ENCODE measurements around the gene CFAP61. TPM values are rescaled to one million over a fixed set of nuclear protein-coding genes. Genes with fewer than 3 reads are reported as not detected.

Gene CFAP61
- total and polyA plus RNA-seq, 9 of the 15 experiments (the other 6 are each of a cell fraction or from before 2014, with no cell fraction given), result 0.11 TPM; not detected in 8

DNA sequence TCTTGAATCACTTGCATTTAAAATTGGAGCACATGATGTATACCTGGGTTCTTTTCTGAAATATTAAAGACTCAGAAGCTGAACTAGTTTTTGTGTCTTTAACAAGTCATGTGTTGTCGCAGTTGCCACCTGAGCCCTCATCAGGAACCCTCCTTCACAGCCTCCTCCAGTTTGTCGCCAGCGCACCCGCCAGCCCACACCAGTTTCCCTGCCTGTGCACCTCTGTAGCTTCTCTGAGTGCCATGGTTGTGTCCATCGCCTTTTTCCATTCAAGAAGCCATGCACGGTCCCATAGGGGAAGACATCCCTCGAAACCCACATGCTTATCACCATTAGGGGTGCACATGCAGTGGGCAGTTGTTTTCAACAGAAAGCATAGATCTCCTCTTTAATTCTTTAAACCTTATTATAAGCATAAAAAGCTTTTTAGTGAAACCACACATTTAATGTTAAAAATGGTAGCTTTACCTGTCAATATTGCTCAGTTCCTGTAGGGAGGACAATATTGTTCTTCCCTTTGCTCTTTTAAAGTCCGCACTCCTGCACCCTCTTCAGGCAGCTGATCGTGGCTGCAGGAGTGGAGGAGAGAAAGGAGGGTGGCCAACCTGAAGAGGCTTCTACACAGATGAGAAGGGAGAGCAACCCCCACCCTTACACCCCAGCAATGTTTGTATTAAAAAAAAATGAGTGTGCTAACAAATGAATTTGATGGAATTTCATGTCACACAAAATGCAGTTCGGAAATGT lies 121.9 kb downstream of the CFAP61 start (continued):
- TF ChIP-seq, protein P1, sequence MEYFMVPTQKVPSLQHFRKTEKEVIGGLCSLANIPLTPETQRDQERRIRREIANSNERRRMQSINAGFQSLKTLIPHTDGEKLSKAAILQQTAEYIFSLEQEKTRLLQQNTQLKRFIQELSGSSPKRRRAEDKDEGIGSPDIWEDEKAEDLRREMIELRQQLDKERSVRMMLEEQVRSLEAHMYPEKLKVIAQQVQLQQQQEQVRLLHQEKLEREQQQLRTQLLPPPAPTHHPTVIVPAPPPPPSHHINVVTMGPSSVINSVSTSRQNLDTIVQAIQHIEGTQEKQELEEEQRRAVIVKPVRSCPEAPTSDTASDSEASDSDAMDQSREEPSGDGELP (CRISPR knock-in tag; IDR thresholded peaks at IDR 0.05; ENCODE audit: borderline replicate concordance), result no peak
- TF ChIP-seq, protein P2, sequence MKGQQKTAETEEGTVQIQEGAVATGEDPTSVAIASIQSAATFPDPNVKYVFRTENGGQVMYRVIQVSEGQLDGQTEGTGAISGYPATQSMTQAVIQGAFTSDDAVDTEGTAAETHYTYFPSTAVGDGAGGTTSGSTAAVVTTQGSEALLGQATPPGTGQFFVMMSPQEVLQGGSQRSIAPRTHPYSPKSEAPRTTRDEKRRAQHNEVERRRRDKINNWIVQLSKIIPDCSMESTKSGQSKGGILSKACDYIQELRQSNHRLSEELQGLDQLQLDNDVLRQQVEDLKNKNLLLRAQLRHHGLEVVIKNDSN (CRISPR knock-in tag; IDR thresholded peaks at IDR 0.05), result no peak

DNA sequence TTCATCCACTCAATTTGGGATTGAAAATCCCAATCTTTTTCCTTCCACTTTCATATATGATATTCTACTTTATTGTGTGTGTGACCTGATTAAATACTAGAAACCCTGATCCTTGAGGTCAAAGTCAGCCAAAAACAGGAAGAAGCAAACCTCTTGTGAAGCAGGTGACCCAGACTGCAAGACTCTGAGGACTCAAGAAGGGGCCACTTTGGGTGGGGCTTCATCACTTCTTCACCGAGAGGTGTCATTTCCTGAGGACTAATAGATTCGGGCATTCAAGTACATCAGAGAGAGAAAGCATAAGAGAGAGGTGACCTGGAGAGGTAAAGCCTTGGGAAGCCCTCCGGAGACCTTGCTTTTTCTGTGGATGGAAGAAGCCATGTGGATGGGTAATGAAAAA lies 129.0 kb downstream of the CFAP61 start:
- intact Hi-C loops (cut with micrococcal nuclease) (no loop called here), in situ Hi-C loops (cut with MboI) (no loop called here)
- WGBS (ENCODE audit: insufficient coverage, low coverage, missing lambda C conversion rate), result 0% methylated on average over 3 of the region's 3 CpGs
- Histone ChIP-seq H3K4me3 (no peak overlapping the region), H4K20me1 (replicated peaks; ENCODE audit: control insufficient read depth, insufficient read depth, low read length) (no peaks in the 10 kb centered on the region), H3K27me3 (ENCODE audit: control insufficient read depth in 2 of 2, insufficient read depth in 2 of 2, low read length in 2 of 2) (no peaks in the 10 kb centered on the region), H3K4me2 (ENCODE audit: insufficient read depth, low read length) (no peak overlapping the region), H3K9me3 (replicated peaks; ENCODE audit: control insufficient read depth, insufficient read depth, low read depth, low read length) (no peaks in the 10 kb centered on the region), H3K9ac (ENCODE audit: insufficient read depth in 1 of 2, low read depth in 2 of 2, low read length in 2 of 2) (no peak overlapping the region), H3K4me1 (replicated peaks in 1 of 2; ENCODE audit: control insufficient read depth in 2 of 2, insufficient read depth in 2 of 2, low read length in 2 of 2) (no peaks in the 10 kb centered on the region), H3K36me3 (ENCODE audit: control insufficient read depth, insufficient read depth, low read length) (no peaks in the 10 kb centered on the region), H3K79me2 (ENCODE audit: control insufficient read depth, insufficient read depth, low read length) (no peaks in the 10 kb centered on the region), H3K27ac (ENCODE audit: extremely low read depth, low read depth, low read length) (no peak overlapping the region), H2AFZ (ENCODE audit: low read depth, low read length) (no peak overlapping the region), H3K9me1 (ENCODE audit: control insufficient read depth, insufficient read depth, low read length) (no peaks in the 10 kb centered on the region)
- ATAC-seq (no peak), FAIRE-seq (no peak), DNase-seq (ENCODE audit: extremely low read depth in 1 of 4, low spot score in 3 of 4) (no peak)
- CTCF ChIA-PET (ENCODE audit: low intra/inter-chr PET ratio), result no interaction called here
- TF ChIP-seq FOXM1 (IDR thresholded peaks at IDR 0.05; ENCODE audit: low read depth), result no peak
- TF ChIP-seq FOXM1 (CRISPR knock-in tag; IDR thresholded peaks at IDR 0.05; ENCODE audit: low read depth), result no peak
- no peak for TF ChIP-seq SIX5 (IDR thresholded peaks at IDR 0.05; ENCODE audit: borderline replicate concordance in 1 of 2, insufficient read depth in 1 of 2, low read depth in 1 of 2, low read length in 2 of 2)
- TF ChIP-seq, protein P3, sequence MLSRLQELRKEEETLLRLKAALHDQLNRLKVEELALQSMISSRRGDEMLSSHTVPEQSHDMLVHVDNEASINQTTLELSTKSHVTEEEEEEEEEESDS (CRISPR knock-in tag; IDR thresholded peaks at IDR 0.05), result no peak
- TF ChIP-seq HNRNPLL (IDR thresholded peaks at IDR 0.05; ENCODE audit: low read depth, low read length, poor library complexity, severe bottlenecking), result no peak
- TF ChIP-seq, protein P4, sequence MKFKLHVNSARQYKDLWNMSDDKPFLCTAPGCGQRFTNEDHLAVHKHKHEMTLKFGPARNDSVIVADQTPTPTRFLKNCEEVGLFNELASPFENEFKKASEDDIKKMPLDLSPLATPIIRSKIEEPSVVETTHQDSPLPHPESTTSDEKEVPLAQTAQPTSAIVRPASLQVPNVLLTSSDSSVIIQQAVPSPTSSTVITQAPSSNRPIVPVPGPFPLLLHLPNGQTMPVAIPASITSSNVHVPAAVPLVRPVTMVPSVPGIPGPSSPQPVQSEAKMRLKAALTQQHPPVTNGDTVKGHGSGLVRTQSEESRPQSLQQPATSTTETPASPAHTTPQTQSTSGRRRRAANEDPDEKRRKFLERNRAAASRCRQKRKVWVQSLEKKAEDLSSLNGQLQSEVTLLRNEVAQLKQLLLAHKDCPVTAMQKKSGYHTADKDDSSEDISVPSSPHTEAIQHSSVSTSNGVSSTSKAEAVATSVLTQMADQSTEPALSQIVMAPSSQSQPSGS (CRISPR knock-in tag; IDR thresholded peaks at IDR 0.05), result no peak
- no peak for TF ChIP-seq KDM2B (CRISPR knock-in tag; IDR thresholded peaks at IDR 0.05)
- no peak for TF ChIP-seq ELF2 (CRISPR knock-in tag; IDR thresholded peaks at IDR 0.05)
- TF ChIP-seq, protein P5, sequence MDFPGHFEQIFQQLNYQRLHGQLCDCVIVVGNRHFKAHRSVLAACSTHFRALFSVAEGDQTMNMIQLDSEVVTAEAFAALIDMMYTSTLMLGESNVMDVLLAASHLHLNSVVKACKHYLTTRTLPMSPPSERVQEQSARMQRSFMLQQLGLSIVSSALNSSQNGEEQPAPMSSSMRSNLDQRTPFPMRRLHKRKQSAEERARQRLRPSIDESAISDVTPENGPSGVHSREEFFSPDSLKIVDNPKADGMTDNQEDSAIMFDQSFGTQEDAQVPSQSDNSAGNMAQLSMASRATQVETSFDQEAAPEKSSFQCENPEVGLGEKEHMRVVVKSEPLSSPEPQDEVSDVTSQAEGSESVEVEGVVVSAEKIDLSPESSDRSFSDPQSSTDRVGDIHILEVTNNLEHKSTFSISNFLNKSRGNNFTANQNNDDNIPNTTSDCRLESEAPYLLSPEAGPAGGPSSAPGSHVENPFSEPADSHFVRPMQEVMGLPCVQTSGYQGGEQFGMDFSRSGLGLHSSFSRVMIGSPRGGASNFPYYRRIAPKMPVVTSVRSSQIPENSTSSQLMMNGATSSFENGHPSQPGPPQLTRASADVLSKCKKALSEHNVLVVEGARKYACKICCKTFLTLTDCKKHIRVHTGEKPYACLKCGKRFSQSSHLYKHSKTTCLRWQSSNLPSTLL (IDR thresholded peaks at IDR 0.05), result no peak
- BruUV-seq (replicated peaks), result no TSS peak
- POLR2A ChIA-PET, result no interaction called here
